SK-N-SH (cell line): ENCODE data around the gene THSD7A. TPM values are rescaled to one million over a fixed set of nuclear protein-coding genes. Genes with fewer than 3 reads are reported as not detected.

Source experiments
- CTCF ChIA-PET: fragments of 300-600, 350-600 bp; formaldehyde crosslinking; extraction: SDS; loops from one replicate; lab custom pipeline; 2021; lab: Yijun Ruan, JAX
- POLR2A ChIA-PET: fragments of 350-600 bp; sonication (Branson Sonifier 250); formaldehyde crosslinking; extraction: SDS; loops from one replicate; lab custom pipeline; 2020; ENCODE audit warnings: antibody characterized with exemption, inconsistent platforms; lab: Yijun Ruan, JAX
- DNase-seq: peaks from one replicate; pipeline ENCODE4 v3.0.0; 2012
- H2AFZ ChIP-seq: fragments of 200-600 bp; sonication (generic); 2 replicates; pipeline ENCODE4 v1.8.1; 2016; ENCODE audit warnings: antibody characterized with exemption, mild to moderate bottlenecking, low read depth
- H3F3A ChIP-seq: fragments of 200-600 bp; sonication (generic); replicated peaks from 2 replicates; pipeline ENCODE3; 2016; ENCODE audit warnings: antibody characterized with exemption, mild to moderate bottlenecking; ENCODE audit not compliant: insufficient read depth
- H3K27ac ChIP-seq, 2 experiments: fragments of 200-500 bp in 1 of 2; fragments of 200-600 bp in 1 of 2; sonication (Bioruptor generic) in 1 of 2; sonication (generic), shearing (Covaris generic) in 1 of 2; 2 replicates each; pipeline versions ENCODE4 v1.5.1 to v1.6.1; 2014 to 2016; ENCODE audit warnings: low read depth in 2 of 2, inconsistent platforms in 1 of 2, low read length in 1 of 2, mild to moderate bottlenecking in 1 of 2, mixed read lengths in 1 of 2
- H3K27me3 ChIP-seq: fragments of 200-600 bp; sonication (generic), shearing (Covaris generic); 2 replicates; pipeline ENCODE4 v1.6.1; 2016; ENCODE audit warnings: mixed run types; ENCODE audit not compliant: insufficient read depth
- H3K36me3 ChIP-seq, 2 experiments: fragments of 200-500 bp in 1 of 2; fragments of 200-600 bp in 1 of 2; sonication (Bioruptor generic) in 1 of 2; sonication (generic) in 1 of 2; replicated peaks in 1 of 2; 2 replicates each; pipeline versions ENCODE3 to v1.5.1; 2014 to 2016; ENCODE audit warnings: low read length in 1 of 2, mild to moderate bottlenecking in 1 of 2; ENCODE audit not compliant: insufficient read depth in 2 of 2, control insufficient read depth in 1 of 2
- H3K4me1 ChIP-seq, 2 experiments: fragments of 200-500 bp in 1 of 2; fragments of 200-600 bp in 1 of 2; sonication (Bioruptor generic) in 1 of 2; sonication (generic), shearing (Covaris generic) in 1 of 2; 2 replicates each; pipeline versions ENCODE4 v1.5.1 to v1.6.1; 2014 to 2016; ENCODE audit warnings: low read depth in 1 of 2, low read length in 1 of 2, mixed run types in 1 of 2; ENCODE audit not compliant: insufficient read depth in 2 of 2, control insufficient read depth in 1 of 2
- H3K4me2 ChIP-seq: fragments of 200-600 bp; sonication (generic), shearing (Covaris generic); 2 replicates; pipeline ENCODE4 v1.6.1; 2017; ENCODE audit warnings: mixed run types
- H3K4me3 ChIP-seq, 2 experiments: fragments of 200-500 bp in 1 of 2; fragments of 200-600 bp in 1 of 2; sonication (Bioruptor generic) in 1 of 2; sonication (generic), shearing (Covaris generic) in 1 of 2; 2 replicates each; pipeline versions ENCODE4 v1.5.1 to v1.8.1; 2014 to 2016; ENCODE audit warnings: low read depth in 2 of 2, inconsistent platforms in 1 of 2, low read length in 1 of 2, mild to moderate bottlenecking in 1 of 2, mixed read lengths in 1 of 2, moderate library complexity in 1 of 2
- H3K79me2 ChIP-seq: fragments of 200-600 bp; sonication (generic); 2 replicates; pipeline ENCODE4 v1.8.1; 2017; ENCODE audit warnings: mild to moderate bottlenecking; ENCODE audit not compliant: insufficient read depth
- H3K9ac ChIP-seq: fragments of 200-600 bp; sonication (generic); 2 replicates; pipeline ENCODE4 v1.6.1; 2017; ENCODE audit warnings: mixed run types
- H3K9me2 ChIP-seq: fragments of 200-600 bp; sonication (generic); 2 replicates; pipeline ENCODE4 v1.6.1; 2017; ENCODE audit warnings: mixed run types
- H3K9me3 ChIP-seq: fragments of 200-600 bp; sonication (generic); 2 replicates; pipeline ENCODE4 v1.6.1; 2017; ENCODE audit warnings: mixed run types, mild to moderate bottlenecking, moderate library complexity
- H4K20me1 ChIP-seq: fragments of 200-600 bp; sonication (generic); 2 replicates; pipeline ENCODE4 v1.6.1; 2017; ENCODE audit warnings: mild to moderate bottlenecking, mixed run types; ENCODE audit not compliant: insufficient read depth
- CHD2 ChIP-seq: fragments of 150-350 bp; IDR thresholded peaks from 2 replicates; pipeline ENCODE4 v1.6.1; 2018; ENCODE audit warnings: low read length; ENCODE audit not compliant: partially characterized antibody
- ELF1 ChIP-seq: IDR thresholded peaks from 2 replicates; pipeline ENCODE4 v1.4.0; 2012
- EZH2phosphoT487 ChIP-seq: fragments of 200-600 bp; sonication (generic); IDR thresholded peaks from 2 replicates; pipeline ENCODE4 v1.6.1; 2017; ENCODE audit warnings: low read depth, mixed run types, mild to moderate bottlenecking, antibody characterized with exemption, moderate library complexity, borderline replicate concordance
- NFIC ChIP-seq: IDR thresholded peaks from 2 replicates; pipeline ENCODE4 v1.4.0; 2012; ENCODE audit warnings: borderline replicate concordance
- SIN3A ChIP-seq: IDR thresholded peaks from 2 replicates; pipeline ENCODE4 v1.6.1; 2012; ENCODE audit warnings: low read depth, mild to moderate bottlenecking, low read length, moderate library complexity, borderline replicate concordance
- WGBS: methylation state at CpG from one replicate; pipeline ENCODE4 v1.1.6; 2017; ENCODE audit warnings: low lambda C conversion rate; 5-methylcytosine and 5-hydroxymethylcytosine counted together
- polyA plus RNA-seq, 3 experiments: library from polyadenylated mRNA; depleted of rRNA; stranded (reverse); fragments of >200 nt; gene quantifications; 2 replicates each; pipeline ENCODE4 v1.2.3, GENCODE V29; 2012
- TF ChIP-seq, protein P1 (sequence below): fragments of 150-350 bp; IDR thresholded peaks from 2 replicates; pipeline ENCODE4 v1.6.1; 2017; ENCODE audit warnings: antibody characterized with exemption, low read length, low read depth, borderline replicate concordance
- TF ChIP-seq, protein P2 (sequence below): fragments of 150-350 bp; IDR thresholded peaks from 2 replicates; pipeline ENCODE4 v1.6.1; 2016; ENCODE audit warnings: mild to moderate bottlenecking, low read depth, low read length
- TF ChIP-seq, protein P3 (sequence below): IDR thresholded peaks from 2 replicates; pipeline ENCODE4 v1.4.0; 2012; ENCODE audit warnings: low read depth, borderline replicate concordance

Gene THSD7A
- polyA plus RNA-seq, 1 of the 3 experiments (the other 2 are of a cell fraction): 0.16 TPM

DNA sequence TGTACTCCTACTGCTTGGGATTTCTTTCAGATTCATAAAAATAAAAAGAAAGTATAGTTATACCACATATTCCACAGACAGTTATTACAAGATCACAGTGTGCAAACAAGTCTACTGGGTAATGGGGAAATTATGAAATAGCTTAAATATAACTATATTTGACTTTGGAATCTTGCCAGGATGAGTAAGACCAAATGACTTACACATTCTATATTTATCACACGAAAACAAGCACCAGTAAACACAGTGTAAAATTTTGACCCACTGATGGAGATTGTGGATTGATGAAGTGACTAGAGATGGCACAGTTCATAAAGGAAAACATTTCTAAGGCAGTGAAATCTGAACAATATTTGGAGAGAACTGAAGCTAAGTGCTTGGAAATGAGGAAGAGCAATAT, 339.7 kb downstream of the THSD7A start:
- no peak overlapping the region for H3K4me3 ChIP-seq
- no peak overlapping the region for H2AFZ ChIP-seq
- no peaks in the 10 kb centered on the region for H3F3A ChIP-seq
- TF ChIP-seq EZH2phosphoT487: no peak
- TF ChIP-seq NFIC: no peak
- no peak for TF ChIP-seq CHD2
- TF ChIP-seq, protein P1, sequence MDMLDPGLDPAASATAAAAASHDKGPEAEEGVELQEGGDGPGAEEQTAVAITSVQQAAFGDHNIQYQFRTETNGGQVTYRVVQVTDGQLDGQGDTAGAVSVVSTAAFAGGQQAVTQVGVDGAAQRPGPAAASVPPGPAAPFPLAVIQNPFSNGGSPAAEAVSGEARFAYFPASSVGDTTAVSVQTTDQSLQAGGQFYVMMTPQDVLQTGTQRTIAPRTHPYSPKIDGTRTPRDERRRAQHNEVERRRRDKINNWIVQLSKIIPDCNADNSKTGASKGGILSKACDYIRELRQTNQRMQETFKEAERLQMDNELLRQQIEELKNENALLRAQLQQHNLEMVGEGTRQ: no peak
- TF ChIP-seq, protein P2, sequence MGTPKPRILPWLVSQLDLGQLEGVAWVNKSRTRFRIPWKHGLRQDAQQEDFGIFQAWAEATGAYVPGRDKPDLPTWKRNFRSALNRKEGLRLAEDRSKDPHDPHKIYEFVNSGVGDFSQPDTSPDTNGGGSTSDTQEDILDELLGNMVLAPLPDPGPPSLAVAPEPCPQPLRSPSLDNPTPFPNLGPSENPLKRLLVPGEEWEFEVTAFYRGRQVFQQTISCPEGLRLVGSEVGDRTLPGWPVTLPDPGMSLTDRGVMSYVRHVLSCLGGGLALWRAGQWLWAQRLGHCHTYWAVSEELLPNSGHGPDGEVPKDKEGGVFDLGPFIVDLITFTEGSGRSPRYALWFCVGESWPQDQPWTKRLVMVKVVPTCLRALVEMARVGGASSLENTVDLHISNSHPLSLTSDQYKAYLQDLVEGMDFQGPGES: no peak
- no peak for TF ChIP-seq ELF1
- TF ChIP-seq, all 33 proteins: peak for 0
- no peaks in the 10 kb centered on the region for H4K20me1 ChIP-seq
- no peak for DNase-seq
- no peak overlapping the region for H3K4me2 ChIP-seq
- H3K9me3 ChIP-seq: no peaks in the 10 kb centered on the region
- H3K9ac ChIP-seq: no peak overlapping the region
- H3K79me2 ChIP-seq: no peaks in the 10 kb centered on the region
- H3K4me1 ChIP-seq: no peaks in the 10 kb centered on the region
- no peaks in the 10 kb centered on the region for H3K36me3 ChIP-seq
- 7% methylated on average over 1 of the region's 1 CpG for WGBS
- ChIA-PET POLR2A (no interaction called here), CTCF (interaction anchor here (0.6 to 1.9 kb wide), 3 partner anchors 9 to 32 kb away, joined by 3 to 5 read pairs (median 4); no protein-coding TSS in a partner anchor)
- H3K9me2 ChIP-seq: no peaks in the 10 kb centered on the region
- H3K27me3 ChIP-seq: no peaks in the 10 kb centered on the region
- no peak overlapping the region for H3K27ac ChIP-seq

DNA sequence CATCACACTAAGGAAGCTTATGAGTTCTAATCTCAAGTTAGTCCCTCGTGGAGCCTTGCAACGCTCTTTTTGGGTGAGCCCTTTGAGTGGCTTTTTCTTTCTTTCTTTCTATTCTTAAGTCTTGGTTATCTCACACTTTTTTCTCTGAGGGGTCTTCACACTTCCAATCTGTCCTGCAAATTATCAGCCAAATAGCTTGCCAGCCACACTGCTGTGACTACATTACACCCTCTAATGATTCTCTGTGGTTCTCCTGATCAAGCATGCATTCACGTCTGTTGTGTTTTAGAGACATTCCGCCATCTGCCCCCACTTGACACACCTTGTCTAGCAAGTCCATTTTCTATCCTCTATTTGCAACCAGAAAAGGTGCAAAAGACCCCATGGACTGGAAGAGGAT, 340.2 kb downstream of the THSD7A start:
- H3K27me3 ChIP-seq: no peaks in the 10 kb centered on the region
- no peaks in the 10 kb centered on the region for H3K9me2 ChIP-seq
- no peak overlapping the region for H3K4me3 ChIP-seq
- DNase-seq: no peak
- CTCF ChIA-PET: interaction anchor here (0.8 to 1.9 kb wide), 2 partner anchors 8 to 11 kb away, joined by 3 to 5 read pairs; no protein-coding TSS in a partner anchor
- WGBS: 56% methylated on average over 4 of the region's 4 CpGs
- TF ChIP-seq, protein P2: no peak
- TF ChIP-seq NFIC: no peak
- TF ChIP-seq, protein P3, sequence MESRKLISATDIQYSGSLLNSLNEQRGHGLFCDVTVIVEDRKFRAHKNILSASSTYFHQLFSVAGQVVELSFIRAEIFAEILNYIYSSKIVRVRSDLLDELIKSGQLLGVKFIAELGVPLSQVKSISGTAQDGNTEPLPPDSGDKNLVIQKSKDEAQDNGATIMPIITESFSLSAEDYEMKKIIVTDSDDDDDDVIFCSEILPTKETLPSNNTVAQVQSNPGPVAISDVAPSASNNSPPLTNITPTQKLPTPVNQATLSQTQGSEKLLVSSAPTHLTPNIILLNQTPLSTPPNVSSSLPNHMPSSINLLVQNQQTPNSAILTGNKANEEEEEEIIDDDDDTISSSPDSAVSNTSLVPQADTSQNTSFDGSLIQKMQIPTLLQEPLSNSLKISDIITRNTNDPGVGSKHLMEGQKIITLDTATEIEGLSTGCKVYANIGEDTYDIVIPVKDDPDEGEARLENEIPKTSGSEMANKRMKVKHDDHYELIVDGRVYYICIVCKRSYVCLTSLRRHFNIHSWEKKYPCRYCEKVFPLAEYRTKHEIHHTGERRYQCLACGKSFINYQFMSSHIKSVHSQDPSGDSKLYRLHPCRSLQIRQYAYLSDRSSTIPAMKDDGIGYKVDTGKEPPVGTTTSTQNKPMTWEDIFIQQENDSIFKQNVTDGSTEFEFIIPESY: no peak
- TF ChIP-seq SIN3A: no peak
- no peaks in the 10 kb centered on the region for H3K4me1 ChIP-seq
- POLR2A ChIA-PET: no interaction called here
- no peak overlapping the region for H3K9ac ChIP-seq
- no peak overlapping the region for H2AFZ ChIP-seq
- no peak overlapping the region for H3K4me2 ChIP-seq
- H3K27ac ChIP-seq: no peak overlapping the region
- no peaks in the 10 kb centered on the region for H4K20me1 ChIP-seq
- H3F3A ChIP-seq: no peaks in the 10 kb centered on the region
- no peaks in the 10 kb centered on the region for H3K36me3 ChIP-seq
- no peaks in the 10 kb centered on the region for H3K9me3 ChIP-seq
- no peaks in the 10 kb centered on the region for H3K79me2 ChIP-seq
